GM21447 (cell line): ENCODE data around the gene EN2.

Experiments
- ATAC-seq: cut with Tn5 transposase; IDR thresholded peaks from one replicate; pipeline ENCODE4 v1.9.1; 2021; ENCODE audit not compliant: unreplicated experiment

The EN2 gene

DNA sequence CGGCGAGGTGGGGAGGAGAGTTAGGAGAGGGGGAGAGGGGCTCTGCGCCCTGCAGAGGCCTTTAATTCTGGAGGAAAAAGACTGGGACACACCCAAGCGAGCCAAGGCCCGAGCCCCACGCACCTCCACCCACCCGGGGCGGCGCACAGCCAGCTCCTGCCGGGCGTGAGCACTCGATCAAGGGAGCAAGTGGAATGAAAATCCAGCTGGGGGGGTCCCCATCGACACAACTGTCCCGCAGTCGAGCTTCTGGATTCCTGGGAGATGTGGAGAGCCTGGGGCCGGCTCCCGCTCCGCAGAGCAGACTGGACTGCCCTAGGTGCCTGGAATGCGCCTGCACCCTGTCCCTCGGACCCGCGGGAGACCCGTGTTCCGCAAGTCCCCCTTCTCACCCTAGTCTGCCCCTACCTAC lies 7.4 kb upstream of the EN2 start:
- no peak for ATAC-seq

DNA sequence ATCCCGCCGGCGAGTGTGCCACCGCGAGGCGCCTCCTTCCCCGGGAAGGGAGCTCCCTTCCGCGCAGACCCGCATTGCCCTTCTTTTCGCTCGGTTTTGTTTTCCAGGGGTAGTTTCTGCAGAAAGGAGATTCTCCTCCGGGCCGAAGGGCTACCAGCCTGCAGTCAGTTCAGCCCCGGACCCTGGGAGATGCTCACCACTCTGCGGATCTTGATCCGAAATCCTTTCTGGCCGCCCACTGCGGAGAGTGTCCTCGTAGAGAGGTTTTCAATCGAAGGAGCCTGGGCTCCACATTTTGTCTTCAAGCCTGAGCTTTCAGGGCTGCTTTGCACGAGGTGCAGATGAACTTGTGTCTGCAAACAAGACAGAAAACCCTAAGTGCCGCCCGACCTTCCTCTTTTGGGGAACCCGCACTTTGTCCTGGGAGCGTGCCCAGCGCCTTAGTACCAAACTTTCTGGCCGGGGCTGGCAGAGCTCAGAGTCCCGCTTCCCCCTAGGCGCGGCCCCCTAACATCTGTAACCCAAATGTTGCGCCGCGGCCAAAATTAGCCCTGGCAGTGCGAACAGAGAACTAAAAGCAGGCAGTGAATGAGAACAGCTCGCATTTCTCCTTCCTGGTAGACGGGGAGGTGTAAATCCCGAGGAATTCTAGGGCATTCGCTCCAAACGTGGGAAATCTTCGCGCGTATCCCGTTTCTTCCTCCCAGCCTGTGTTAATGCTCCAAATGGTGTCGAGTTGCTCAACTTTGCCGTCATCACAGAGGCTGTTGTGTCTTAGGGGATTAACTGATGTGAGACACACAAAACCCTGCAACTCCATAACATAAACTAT lies 6.7 kb upstream of the EN2 start:
- ATAC-seq: no peak

DNA sequence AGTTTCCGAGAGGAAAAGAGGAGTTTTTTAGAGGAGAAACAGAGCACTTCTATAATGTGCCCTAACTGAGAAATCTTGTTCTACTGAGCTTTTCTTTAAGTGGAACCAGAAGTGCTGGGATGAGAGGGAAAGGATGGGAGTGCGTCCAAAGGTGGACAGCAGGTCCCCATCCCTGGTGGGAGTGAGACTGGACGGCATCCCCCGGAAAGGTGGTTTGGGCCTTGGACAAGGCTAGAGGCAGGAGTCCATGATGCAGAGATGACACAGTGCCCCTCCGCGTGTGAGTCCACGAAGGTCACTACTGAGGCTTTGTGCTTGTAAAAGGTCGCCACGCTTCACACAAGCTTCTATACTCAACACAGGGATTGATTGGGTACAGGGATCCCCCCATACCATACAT lies 6.1 kb upstream of the EN2 start:
- ATAC-seq: no peak

DNA sequence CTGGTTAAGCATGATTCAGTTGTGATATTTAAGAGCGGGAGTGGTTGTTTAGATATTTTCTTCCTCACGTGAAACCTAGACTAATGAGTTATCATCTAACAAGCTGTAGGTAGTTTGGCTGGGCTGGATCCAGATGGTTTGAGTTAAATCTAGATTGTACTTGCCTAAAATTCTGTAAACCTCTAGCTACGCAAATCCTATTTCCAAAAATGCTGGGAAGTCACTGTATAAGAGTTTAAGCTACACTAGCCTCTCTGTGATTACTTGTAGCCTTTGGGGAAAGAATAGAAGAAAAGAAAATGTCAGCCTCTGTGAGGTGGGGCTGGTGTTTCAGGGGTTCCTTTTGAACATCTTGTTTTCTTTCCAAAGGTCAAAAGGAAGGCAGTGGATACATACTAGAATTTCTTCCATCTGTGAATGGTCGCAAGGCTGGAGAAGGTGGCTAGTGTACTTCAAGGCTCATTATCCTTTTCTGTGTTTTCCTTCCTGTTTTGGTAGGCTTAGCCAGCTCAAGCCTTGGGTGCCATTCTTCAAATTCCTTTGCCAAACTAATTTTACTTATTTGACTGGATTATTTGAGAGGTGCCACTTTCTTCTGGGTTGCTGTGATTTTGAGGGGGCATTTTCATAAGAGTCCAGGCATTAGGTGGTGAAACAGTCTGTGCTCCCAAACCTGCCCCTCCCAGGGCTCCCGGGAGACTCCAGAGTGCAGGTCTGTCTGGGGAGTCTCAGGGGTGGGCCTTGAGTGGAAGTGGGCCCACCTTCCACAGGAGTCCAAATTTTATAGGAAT lies 5.2 kb upstream of the EN2 start:
- no peak for ATAC-seq

DNA sequence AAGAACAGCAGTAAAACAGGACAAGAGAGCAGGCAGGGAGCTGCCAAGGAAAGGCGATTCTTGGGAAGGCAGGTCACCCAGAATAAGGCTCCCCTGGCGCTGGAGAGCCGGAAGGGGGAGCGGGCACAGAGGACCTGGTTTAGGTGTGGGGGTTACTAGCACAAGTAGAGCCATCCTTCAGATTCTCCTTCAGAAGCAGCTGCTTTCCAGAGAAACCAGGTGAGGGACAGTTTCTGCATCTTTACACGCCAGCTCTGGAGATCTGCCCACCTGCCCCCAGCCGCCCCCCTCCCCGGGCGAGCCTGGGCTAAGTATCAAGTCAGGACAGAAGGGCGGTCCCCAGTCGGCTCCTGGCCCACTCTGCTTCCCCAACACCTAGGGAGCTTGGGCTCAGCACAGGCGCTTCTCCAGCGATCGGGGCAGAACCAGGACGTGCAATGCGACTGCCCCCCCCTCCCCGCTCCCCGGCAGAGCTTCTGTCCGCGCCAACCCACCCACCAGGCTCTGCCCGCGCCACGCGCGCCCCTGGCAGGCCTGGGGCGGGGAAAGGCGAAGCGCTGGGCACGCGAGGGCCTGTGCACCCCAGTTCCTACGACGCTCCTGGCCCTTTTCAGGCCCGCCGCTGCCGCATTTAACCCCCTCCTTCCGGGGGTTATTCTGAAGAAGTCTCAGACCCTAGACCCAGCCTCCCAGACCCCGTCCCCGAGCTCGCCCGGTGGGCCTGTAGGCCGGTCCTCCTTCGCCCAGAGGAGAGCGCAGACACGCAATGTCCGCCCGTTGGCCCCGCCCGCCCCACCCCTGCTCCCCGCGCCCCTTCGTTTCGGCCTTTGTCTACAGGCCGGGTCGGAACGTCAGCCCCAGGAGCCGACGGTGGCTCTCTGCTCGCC lies 4.4 kb upstream of the EN2 start:
- no peak for ATAC-seq

DNA sequence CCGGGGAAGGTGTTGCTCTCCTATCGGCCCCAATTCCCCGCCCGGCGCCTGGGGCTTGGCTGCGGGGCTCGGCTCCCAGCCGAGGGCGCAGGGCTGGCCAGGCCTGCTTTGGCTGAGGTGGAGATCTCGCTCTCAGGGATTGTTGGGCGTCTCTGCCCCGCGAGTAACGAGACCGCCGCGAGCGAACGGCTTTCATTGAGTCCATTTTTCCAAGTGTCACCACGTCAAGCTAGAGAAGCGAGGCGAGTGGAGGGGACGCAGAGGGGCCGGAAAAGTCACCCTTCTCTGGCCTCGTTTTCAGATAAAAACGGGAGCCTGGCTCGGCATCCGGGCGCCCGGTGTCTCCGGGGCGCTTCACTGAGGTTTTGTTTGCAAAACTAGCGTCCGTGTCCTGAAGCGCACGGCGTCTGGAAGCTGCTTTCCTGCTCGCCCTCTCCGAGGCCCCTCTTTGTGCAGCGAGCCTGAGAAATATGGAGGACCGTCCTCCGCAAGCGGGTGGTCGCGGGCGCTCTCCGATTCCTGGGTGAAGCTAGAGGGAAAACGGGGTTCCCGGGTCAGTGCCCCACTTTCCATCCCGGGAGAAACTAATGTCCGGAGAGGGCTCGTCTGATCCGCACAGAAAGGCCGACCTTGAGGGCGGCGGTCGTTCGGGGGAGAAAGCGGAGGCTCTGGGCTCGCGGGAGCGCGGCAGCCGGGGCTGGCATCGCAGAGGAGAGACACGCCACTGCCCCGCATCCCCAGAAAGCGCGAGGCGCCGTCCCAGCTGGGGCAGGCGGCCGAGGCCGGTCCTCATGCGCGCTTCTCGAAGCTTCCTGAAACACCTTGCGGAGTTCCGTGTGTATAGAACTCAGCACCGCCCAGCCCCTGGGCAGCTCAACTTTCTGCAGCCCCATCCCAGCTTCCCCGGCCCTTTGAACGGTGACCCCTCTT lies 3.5 kb upstream of the EN2 start:
- no peak for ATAC-seq

DNA sequence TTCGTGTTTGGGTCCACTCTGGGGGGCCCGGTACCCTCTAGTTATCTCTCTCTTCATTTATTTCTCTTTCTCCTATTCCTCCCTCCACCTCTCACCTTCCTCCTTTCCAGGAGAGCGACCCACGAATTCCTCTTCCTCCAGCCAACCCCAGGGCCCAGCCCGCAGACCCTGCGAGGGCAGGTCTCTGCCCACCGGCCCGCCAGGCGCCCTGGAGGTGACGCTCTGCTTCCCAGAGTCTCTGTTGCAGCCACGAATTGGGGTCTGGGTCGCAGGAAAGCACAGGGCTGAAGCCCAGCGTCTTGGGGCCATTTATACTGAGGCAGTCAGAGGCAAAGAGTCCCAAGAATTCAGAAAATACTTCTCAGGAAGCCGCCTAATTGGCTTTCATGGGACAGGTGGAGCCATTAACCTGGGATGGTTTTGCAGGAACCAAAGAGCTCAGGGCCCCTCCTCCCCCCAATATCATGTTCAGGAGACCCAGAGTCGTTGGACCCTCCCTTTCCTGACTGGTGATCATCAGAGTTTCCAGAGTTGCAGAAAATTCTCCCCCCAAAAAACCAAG lies 2.7 kb upstream of the EN2 start:
- no peak for ATAC-seq

DNA sequence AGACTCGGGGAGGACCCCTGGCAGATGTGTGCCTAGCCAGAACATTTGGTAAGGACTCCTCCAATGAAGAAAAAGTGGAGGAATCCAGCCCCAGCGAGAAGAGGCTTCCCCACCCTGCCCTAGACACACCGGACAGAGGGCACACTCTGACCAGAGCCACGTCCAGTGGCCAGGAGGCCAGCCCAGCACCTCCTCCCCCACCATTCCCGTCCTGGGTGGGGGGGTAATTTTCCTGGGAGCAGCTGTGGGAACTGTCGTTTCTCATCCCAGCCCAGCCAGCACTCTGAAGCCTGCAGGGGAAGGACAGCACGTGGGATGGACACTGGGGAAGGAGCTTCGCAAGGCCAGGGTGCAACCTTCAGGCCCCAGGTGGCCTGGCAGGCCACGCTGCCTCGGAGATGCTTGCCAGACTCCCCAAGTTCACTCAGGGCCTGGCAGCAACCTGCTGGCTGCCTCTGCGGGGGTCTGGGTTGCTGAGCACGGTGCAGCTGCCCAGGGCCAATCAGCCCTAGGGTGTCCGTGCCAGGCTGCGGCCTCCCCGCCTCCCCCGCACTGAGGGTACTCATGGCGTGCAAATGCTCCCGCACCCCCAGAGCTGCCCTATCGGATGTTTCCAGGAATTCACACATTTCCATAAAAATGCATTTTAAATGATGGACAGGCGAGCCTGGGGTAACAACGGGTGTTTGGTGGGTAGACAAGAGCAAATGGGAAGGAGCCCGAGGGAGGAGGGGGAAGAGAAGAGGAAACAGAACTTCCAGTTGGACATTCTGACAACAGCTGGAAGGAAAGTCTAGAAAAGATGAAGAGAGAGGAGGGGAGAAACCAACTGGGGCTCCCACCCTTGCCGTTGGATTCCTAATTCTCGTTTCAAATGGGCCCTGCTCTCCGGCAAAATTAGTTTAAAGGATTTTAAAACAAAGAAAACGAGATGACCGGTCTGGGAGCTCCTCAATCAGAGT lies 1.9 kb upstream of the EN2 start:
- ATAC-seq: no peak

DNA sequence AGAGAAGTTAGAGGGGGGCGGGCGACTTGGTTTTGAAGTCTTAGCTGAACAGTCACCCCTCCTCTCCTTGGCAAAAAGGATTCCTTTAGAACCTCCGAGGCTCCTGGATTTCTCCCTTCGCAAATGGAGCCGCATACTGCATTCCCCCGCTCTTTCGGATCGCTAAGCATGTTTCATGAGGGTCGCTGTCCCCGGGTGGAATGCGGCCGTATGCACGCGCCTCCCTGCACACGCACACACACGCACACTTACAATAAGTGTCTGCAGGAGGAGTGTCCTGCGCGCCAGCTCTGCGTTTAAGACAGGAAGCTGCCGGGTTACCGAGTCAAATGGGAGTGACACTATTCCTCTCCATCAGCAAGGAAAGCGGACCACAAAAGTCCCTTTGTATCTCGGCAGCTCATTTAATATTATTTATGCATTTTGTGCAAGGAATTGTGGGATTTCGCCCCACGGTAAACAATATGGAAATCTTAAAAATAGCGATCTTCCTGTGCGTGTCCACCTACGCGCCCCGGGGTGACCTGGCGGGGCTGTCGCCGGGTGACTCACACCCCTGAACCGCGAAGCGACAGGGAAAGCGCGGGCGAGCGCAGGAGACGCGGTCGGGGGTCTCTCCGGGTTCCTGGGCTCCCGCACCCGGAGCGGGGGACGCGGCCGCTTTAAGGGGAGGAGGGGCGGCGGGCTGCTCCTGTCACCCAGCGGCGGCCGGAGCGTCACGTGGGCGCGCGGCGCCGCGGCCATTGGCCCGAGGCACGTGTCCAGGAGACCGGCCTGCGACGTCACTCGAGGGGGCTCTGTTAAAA lies 988 bp upstream of the EN2 start:
- ATAC-seq: no peak

DNA sequence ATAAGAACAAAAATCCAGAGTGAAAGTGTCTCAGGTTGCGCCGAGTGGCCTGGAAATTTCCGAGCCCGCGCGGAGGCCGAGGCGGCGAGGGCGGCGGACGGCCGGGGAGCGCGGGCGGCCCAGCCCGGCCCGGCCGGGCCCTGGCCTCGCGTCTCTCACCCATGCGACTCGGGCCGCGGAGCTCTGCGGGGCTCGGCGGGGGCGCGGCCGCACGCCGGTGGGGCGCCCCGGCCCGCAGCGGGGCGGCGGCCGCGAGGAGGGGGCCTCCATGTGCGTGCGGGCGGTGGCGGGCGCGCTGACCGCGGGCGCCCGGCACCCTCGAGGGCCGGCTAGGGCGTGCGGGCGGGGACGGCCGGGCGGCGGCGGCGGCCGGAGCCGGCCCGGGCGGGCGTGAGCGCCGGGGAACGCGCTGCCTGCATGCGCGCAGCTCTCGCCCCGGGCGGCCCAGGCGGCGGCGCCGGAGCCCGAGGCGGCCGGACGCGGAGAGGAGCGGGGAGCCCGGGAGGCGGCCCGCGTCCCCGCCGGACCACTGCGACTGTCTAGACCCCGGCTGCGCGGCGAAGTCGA lies 302 bp upstream of the EN2 start:
- no peak for ATAC-seq

DNA sequence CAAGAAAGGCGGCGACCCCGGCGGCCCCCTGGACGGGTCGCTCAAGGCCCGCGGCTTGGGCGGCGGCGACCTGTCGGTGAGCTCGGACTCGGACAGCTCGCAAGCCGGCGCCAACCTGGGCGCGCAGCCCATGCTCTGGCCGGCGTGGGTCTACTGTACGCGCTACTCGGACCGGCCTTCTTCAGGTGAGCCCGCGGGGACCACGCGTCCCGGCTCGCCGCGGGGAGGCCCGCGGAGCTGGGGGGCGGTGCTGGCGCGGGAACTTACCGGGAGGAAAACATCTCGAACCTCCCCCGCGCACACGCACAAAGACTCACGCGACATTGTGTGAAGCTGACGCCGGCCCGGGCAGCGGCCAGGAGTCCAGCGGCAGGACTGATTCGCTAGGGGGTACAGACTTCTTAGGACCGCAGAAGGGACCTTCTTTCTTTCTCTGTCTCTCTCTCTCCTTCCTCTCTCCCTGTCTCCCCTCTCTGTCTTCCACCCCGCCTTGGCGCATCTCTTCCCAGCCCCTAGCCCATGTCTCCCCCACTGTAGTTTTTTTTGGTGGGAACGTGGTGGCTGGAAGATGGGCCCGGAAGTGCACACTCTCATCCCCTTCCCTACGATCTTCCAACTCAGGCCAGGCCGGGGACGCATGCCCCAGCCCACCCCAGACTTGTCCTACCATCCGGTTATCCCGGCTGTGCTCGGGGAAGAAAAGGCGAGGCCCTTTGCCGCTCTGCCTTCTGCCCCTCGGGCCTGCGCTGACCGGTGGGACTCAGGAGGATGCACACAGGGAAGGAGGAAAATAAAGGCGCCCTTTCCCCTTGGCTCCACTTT lies 1.2 kb downstream of the EN2 start:
- no peak for ATAC-seq

DNA sequence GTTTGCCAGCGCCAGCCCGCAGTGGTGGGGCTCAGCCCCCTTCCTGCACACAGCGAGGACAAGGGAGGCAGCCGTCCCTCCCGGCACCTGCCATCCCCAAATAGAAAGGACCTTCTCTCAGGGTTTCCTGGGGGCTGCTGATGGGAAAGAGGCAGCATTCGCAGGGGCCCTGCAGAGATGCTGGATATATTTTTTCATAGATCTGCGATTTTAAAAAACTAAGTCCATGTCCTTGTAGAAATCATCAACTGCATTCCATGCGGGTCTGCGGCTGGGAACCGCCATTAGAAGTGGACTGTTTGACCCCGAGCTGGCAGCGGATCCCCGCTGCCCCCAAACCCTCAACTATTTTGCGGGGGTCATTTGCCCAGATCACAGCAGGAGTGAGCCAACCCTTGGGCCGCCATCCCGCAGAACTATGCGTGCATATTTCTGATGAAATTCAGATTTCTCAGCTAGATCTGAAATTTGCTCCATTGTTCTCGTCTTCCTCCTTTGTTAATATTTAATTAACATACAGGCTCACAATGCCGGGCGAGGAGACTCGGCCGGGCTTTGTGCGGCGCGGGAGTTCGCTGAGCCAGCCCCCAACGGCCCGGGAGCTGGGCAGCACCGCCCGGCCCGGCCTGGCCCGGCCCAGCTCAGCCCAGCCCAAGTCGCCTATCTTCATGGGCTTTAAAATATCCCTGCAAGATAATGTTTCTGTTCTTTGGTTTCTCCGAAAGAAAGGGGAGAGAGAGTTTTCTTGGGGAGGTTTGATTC lies 2.0 kb downstream of the EN2 start:
- no peak for ATAC-seq

DNA sequence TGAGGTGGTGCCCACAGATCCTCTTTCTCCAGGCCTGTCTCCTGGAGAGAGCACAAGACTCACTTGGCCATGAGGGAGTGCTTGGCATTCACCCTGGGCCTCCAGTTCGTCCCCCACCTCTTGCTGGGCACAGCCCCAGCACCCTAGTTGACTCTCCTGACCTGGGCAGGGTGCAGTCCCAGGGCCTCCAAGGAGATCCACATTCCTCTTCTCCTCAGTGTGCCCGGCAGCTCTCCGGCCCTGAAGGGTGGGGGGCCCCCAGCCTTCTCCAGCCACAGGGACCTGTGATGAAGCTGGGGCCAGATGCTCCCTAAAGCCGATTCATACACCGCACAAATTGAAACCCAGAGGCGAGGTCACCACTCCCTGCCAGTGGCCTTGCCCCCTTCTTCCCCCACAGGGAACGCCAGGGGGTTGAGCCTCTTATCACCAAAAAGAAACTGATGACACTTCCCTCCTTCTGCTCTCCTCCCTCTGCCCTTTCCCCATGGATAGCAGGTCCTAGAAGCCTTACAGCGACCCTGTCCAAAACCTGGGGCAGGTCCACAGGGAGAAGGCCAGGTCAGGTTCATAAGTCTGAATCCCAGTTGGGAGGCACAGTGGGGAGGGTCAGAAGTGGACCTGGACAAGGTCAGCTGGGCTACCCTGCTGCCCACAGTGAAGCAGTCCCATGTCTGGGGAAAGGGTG lies 3.1 kb downstream of the EN2 start:
- no peak for ATAC-seq

DNA sequence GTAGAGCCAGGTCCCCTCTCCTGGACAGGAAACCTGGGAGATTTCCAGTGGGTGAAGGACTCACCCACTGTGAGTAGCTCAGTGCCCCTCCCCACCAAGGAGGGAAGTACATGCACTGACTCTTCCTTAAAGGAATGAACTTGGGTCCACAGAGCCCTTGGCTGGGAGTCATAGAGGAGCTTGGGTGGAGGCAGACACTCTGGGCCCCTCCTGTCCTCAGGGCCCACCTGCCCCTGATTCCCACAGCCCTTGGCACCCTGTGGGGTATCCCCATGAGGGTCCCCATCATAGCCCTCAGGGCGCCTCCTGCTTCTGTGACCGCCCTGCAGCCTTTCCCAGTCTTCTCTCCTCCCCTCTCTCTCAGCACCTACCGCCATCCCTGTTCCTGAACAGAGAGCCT lies 3.7 kb downstream of the EN2 start:
- no peak for ATAC-seq

DNA sequence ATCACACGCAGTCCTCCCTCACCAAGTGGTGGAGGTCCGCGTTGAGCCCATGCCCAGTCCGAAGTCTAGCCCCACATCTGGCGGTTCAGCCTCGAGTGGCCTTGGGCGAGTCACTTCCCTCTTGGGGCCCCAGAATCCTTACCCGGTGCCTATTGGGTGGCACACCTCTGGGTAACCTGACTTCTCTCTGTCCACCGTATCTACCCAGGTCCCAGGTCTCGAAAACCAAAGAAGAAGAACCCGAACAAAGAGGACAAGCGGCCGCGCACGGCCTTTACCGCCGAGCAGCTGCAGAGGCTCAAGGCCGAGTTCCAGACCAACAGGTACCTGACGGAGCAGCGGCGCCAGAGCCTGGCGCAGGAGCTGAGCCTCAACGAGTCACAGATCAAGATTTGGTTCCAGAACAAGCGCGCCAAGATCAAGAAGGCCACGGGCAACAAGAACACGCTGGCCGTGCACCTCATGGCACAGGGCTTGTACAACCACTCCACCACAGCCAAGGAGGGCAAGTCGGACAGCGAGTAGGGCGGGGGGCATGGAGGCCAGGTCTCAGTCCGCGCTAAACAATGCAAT lies 4.3 kb downstream of the EN2 start:
- no peak for ATAC-seq
